Type B pancreatic cell (in vitro differentiated cells): ENCODE results near the gene NR1I2. TPM values are rescaled to one million over a fixed set of nuclear protein-coding genes. Genes with fewer than 3 reads are reported as not detected.

Source experiments
- DNase-seq: peaks from one replicate; pipeline ENCODE4 v3.0.0; 2021; ENCODE audit warnings: mixed read lengths; ENCODE audit not compliant: unreplicated experiment; ENCODE audit errors: extremely low spot score
- H3K27ac Mint-ChIP-seq: 2 replicates; pipeline ENCODE4 v1.8.0; 2021; ENCODE audit warnings: mild to moderate bottlenecking, mixed read lengths
- H3K27me3 Mint-ChIP-seq: 2 replicates; pipeline ENCODE4 v1.8.0; 2021; ENCODE audit warnings: mixed read lengths
- H3K36me3 Mint-ChIP-seq: 2 replicates; pipeline ENCODE4 v1.8.0; 2021; ENCODE audit warnings: mixed read lengths
- H3K4me1 Mint-ChIP-seq: one replicate; pipeline ENCODE4 v1.8.0; 2021; ENCODE audit warnings: mixed read lengths; ENCODE audit not compliant: unreplicated experiment
- H3K4me3 Mint-ChIP-seq: 2 replicates; pipeline ENCODE4 v1.8.0; 2021; ENCODE audit warnings: mild to moderate bottlenecking, mixed read lengths
- H3K9me3 Mint-ChIP-seq: 2 replicates; pipeline ENCODE4 v1.8.0; 2021; ENCODE audit warnings: mixed read lengths
- CTCF ChIP-seq: fragments of 200-600 bp; sonication (generic); conservative IDR thresholded peaks from 2 replicates; pipeline ENCODE4 v1.5.0; 2021; ENCODE audit warnings: antibody characterized with exemption, mild to moderate bottlenecking
- total RNA-seq: library from RNA; stranded (reverse); gene quantifications from 2 replicates; pipeline ENCODE4 v1.2.1, GENCODE V29; 2021; ENCODE audit warnings: low replicate concordance

Gene NR1I2
- total RNA-seq, 1 donor from 2014 or later, result 0.65 TPM

- H3K36me3 Mint-ChIP-seq, result peaks cover 59% of the 10 kb centered on the region
Observed at GRCh38 chr3:119849126-119849525, 67.2 kb downstream of the NR1I2 start.

DNA sequence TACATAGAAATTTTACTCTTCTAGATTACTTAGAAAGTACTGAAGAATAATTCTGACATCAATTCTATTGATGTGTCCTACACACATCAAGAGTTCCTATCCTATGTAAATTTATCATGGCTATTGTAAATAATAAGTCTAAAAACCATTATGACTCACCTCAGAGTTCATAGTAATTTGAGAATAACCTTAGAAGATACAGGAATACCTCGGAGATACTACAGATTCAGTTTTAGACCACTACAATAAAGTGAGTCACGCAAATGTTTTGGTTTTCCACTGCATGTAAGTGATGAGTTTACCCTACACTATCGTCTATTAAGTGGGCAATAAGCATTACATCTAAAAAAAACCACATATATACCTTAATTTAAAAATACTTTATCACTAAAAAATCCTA lies 74.8 kb downstream of the NR1I2 start:
- DNase-seq, result no peak
- Mint-ChIP-seq H3K36me3 (peaks cover 67% of the 10 kb centered on the region), H3K4me1 (no peaks in the 10 kb centered on the region), H3K9me3 (peaks cover 20% of the 10 kb centered on the region), H3K27me3 (no peaks in the 10 kb centered on the region), H3K27ac (no peak overlapping the region), H3K4me3 (no peak overlapping the region)
- no peak for TF ChIP-seq CTCF

More at GRCh38 chr3:119849126-119849525, 67.2 kb downstream of the NR1I2 start:
- DNase-seq, result no peak
- TF ChIP-seq CTCF, result no peak
- Mint-ChIP-seq H3K27me3 (no peaks in the 10 kb centered on the region), H3K9me3 (no peaks in the 10 kb centered on the region), H3K27ac (no peak overlapping the region), H3K4me1 (peaks cover 10% of the 10 kb centered on the region), H3K4me3 (no peak overlapping the region)

DNA sequence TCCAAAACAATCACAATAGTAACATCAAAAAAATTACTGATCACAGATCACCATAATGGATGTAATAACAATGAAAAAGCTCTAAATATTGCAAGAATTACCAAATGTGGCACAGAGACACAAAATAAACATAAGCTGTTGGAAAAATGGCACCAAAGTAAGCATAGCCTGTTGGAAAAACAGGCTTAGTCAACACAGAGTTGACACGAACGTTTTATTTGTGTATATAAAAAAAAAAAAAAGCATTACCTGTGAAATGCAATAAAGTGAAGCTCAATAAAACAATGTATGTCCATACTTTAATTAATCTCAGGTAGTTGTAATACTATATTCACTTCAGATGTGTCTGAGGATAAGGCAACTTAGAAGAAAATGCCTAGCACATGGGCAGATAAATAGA lies 77.1 kb downstream of the NR1I2 start:
- no peak for TF ChIP-seq CTCF
- Mint-ChIP-seq H3K4me3 (no peak overlapping the region), H3K9me3 (peaks cover 20% of the 10 kb centered on the region), H3K27me3 (no peaks in the 10 kb centered on the region), H3K4me1 (no peaks in the 10 kb centered on the region), H3K36me3 (peaks cover 67% of the 10 kb centered on the region), H3K27ac (no peak overlapping the region)
- no peak for DNase-seq

- Mint-ChIP-seq H3K36me3 (peaks cover 64% of the 10 kb centered on the region), H3K4me1 (no peaks in the 10 kb centered on the region), H3K9me3 (peaks cover 17% of the 10 kb centered on the region), H3K27ac (no peak overlapping the region), H3K27me3 (no peaks in the 10 kb centered on the region), H3K4me3 (no peak overlapping the region)
- TF ChIP-seq CTCF, result no peak
- no peak for DNase-seq
Observed at GRCh38 chr3:119859728-119860127, 77.8 kb downstream of the NR1I2 start.

DNA sequence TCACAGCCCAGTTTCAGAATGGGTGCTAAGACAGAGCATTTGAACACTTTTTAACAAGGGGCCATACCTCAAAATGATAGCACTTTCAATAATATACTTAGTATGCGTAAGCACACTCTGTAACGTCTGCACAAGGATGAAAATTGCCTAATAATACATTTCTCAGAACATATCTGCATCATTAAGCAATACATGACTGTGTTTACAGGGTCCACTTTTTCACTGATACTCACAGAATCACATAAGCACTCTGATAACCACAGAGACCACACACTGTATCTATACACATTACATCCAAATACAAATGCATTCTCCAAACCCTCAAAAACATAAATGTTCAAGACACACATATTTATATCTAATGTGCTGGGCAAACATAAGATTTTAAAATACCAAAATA lies 79.8 kb downstream of the NR1I2 start:
- Mint-ChIP-seq H3K9me3 (peaks cover 13% of the 10 kb centered on the region), H3K27ac (no peak overlapping the region), H3K36me3 (peaks cover 67% of the 10 kb centered on the region), H3K27me3 (no peaks in the 10 kb centered on the region), H3K4me1 (no peaks in the 10 kb centered on the region), H3K4me3 (no peak overlapping the region)
- TF ChIP-seq CTCF, result no peak
- DNase-seq, result no peak

DNA sequence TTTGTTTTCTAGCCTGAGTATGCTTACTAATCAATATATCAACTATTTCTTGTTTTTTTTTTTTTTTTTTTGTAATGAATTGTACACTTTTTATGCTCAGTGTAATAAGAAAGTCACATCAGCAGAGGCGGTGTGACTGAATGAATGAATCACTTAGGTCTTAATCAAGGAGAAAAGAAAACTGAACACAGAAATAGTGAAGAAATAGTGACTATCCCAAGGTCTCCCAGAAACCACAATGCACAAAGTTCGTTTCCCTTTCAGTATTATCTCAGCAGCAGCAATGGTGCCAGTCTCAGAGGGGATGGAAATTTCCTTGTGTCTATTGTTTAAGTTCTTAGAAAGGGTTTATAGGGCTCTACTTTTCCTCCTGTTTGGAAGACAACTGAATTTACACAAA lies 80.7 kb downstream of the NR1I2 start:
- no peaks in the 10 kb centered on the region for H3K4me1 Mint-ChIP-seq
- H3K4me3 Mint-ChIP-seq, result no peak overlapping the region
- H3K27me3 Mint-ChIP-seq, result no peaks in the 10 kb centered on the region
- peaks cover 57% of the 10 kb centered on the region for H3K36me3 Mint-ChIP-seq
- peaks cover 9% of the 10 kb centered on the region for H3K9me3 Mint-ChIP-seq
- DNase-seq, result no peak
- no peak for TF ChIP-seq CTCF
- H3K27ac Mint-ChIP-seq, result no peak overlapping the region
